SK-N-MC (cell line): Measurements from ENCODE around the gene TSR1.
A peak's percentile ranks its signal among the peaks of the same experiment; 100 is the strongest.

Experiments used
- DNase-seq: peaks from one replicate; pipeline ENCODE4 v3.0.0-alpha.2; 2011; ENCODE audit warnings: low read depth, low spot score
- H3K27ac ChIP-seq: fragments of 200-600 bp; sonication (generic); 2 replicates; pipeline ENCODE4 v1.5.1; 2016; ENCODE audit warnings: mixed run types
- H3K36me3 ChIP-seq: fragments of 200-600 bp; sonication (generic); 2 replicates; pipeline ENCODE4 v1.6.1; 2017; ENCODE audit warnings: antibody characterized with exemption, low read length, mixed read lengths; ENCODE audit not compliant: insufficient read depth
- H3K4me3 ChIP-seq: fragments of 200-600 bp; sonication (generic); 2 replicates; pipeline ENCODE4 v1.5.1; 2016
- H3K9ac ChIP-seq: fragments of 200-600 bp; sonication (generic); 2 replicates; pipeline ENCODE4 v1.8.0; 2017; ENCODE audit warnings: mixed run types, mixed read lengths; ENCODE audit not compliant: insufficient read length
- H3K9me3 ChIP-seq: fragments of 200-600 bp; sonication (generic); 2 replicates; pipeline ENCODE4 v1.6.1; 2017; ENCODE audit warnings: low read depth, mild to moderate bottlenecking, antibody characterized with exemption, low read length, moderate library complexity, mixed read lengths
- EZH2 ChIP-seq: fragments of 200-600 bp; sonication (generic); IDR thresholded peaks from one replicate; pipeline ENCODE4 v1.6.1; 2017; ENCODE audit warnings: antibody characterized with exemption
- FOXP2 ChIP-seq: optimal IDR thresholded peaks from 2 replicates; pipeline ENCODE3; 2011; ENCODE audit warnings: mild to moderate bottlenecking, moderate library complexity; ENCODE audit not compliant: insufficient read depth; ENCODE audit errors: extremely low read length, control extremely low read depth
- POLR2AphosphoS5 ChIP-seq: IDR thresholded peaks from 2 replicates; pipeline ENCODE4 v1.6.1; 2012; ENCODE audit warnings: mild to moderate bottlenecking, low read depth, low read length, borderline replicate concordance

Gene TSR1

GRCh38 chr17:2336215-2336851, at the start of gene TSR1:
TSR1 (minus strand) TSS chr17:2336457; CDS start chr17:2336427, 30 bp downstream.
- H3K9ac ChIP-seq: peak within 1 kb of the TSS; percentile 98
- peak; percentile 94 for TF ChIP-seq POLR2AphosphoS5
- TF ChIP-seq FOXP2: no peak
- peak within 1 kb of the TSS; percentile 86 for H3K27ac ChIP-seq
- H3K4me3 ChIP-seq: peak within 1 kb of the TSS; percentile 97
- peaks cover 47% of the 10 kb centered on the region for H3K36me3 ChIP-seq
- H3K9me3 ChIP-seq: no peaks in the 10 kb centered on the region
- DNase-seq: peak; percentile 30

DNA sequence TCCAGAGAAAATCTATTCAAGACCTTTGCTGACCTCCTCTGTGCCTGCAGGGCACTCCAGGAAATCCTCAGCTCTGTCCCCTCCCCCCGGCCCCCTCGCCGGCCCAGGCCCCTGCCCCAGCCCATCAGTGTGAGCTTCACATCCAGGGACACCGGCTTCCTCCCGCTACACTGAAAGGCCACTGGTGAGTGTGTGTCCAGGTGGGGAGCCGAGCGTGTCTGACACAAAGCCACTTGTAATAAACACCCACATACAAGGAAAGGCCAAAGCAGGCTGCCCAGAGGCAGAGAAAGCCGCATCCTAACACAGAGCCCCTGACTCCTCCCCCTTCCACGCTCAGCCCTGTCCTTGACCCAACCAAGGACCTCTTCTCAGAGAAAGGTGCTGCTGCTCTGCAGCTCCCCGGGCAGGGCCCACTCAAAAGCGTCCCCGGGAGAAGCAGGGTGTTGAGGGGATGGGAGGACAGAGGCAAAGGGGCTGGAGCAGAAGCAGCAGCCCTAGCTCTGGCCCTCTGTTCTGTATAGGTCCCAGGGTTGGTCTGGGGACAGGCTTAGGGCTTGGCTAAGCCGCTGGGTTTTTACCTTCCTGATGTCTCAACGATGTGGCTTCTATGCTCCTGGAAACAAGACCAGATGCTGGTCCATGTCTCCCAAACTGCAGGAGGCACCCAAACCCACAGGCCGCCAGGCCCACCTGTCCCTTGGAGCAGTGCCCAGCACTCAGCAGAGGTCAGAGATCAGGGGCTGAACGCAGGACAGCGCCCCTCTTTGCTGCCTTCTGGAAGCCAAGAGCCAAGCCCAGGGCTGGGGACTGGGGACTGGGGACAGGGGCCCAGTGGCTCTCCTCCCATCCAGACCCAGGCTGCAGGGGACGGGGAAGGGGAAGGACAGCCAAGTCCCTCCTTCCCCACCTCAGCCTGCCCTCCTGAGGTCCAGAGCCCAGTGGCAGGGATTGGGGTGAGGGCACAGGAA, 49.3 kb upstream of the TSR1 start:
- no peak overlapping the region for H3K9ac ChIP-seq

GRCh38 chr17:2384439-2385127, 48.3 kb upstream of the TSR1 start:
- H3K9ac ChIP-seq: no peak overlapping the region
- H3K27ac ChIP-seq: no peak overlapping the region

More for the DNA sequence above, 49.3 kb upstream of the TSR1 start:
- no peak for TF ChIP-seq POLR2AphosphoS5
- TF ChIP-seq FOXP2: no peak
- no peaks in the 10 kb centered on the region for H3K36me3 ChIP-seq
- H3K9me3 ChIP-seq: no peaks in the 10 kb centered on the region
- H3K4me3 ChIP-seq: no peak overlapping the region
- H3K27ac ChIP-seq: no peak overlapping the region
- no peak for DNase-seq

DNA sequence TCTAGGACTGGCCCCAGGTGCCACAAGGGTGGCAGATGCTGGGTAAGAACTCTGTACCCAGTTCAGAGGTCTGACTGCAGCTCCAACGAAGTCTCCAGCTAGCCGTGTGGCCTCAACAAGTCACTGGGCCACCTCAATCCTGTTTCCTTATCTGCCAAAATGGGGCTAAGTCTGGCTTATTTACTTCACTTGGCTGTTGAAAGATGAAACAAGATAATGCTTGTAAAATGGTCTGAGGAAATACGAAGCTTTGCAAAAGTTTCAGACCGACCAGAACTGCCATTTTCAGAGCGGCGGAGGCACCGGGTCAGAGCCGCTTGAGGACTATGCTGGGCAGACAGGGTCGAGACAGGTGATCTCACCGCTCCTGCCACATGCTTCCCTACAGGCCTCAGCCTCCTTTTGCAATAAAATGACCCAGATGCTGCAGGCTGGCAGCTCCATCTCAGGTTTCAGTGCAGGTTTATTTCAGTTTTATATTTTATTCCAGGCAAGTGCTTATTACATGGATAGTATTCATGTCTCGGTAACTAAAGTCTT, 47.4 kb upstream of the TSR1 start:
- Histone ChIP-seq H3K27ac (peak overlapping the region; percentile 25; the same call in 1 of the 2 replicates), H3K9me3 (no peaks in the 10 kb centered on the region), H3K9ac (no peak overlapping the region), H3K4me3 (no peak overlapping the region), H3K36me3 (no peaks in the 10 kb centered on the region)
- TF ChIP-seq FOXP2 (no peak), POLR2AphosphoS5 (no peak)
- no peak for DNase-seq

More at GRCh38 chr17:2384439-2385127, 48.3 kb upstream of the TSR1 start:
- Histone ChIP-seq H3K36me3 (no peaks in the 10 kb centered on the region), H3K9me3 (no peaks in the 10 kb centered on the region), H3K4me3 (no peak overlapping the region)
- DNase-seq: no peak
- TF ChIP-seq POLR2AphosphoS5 (no peak), EZH2 (no peak)

- Histone ChIP-seq H3K27ac (no peak overlapping the region), H3K36me3 (peaks cover under 1% of the 10 kb centered on the region; the same call in 1 of the 2 replicates), H3K9me3 (no peaks in the 10 kb centered on the region), H3K9ac (no peak overlapping the region), H3K4me3 (no peak overlapping the region)
- TF ChIP-seq EZH2 (no peak), FOXP2 (no peak), POLR2AphosphoS5 (no peak)
- DNase-seq: no peak
Observed at GRCh38 chr17:2380950-2381649, 44.8 kb upstream of the TSR1 start.

DNA sequence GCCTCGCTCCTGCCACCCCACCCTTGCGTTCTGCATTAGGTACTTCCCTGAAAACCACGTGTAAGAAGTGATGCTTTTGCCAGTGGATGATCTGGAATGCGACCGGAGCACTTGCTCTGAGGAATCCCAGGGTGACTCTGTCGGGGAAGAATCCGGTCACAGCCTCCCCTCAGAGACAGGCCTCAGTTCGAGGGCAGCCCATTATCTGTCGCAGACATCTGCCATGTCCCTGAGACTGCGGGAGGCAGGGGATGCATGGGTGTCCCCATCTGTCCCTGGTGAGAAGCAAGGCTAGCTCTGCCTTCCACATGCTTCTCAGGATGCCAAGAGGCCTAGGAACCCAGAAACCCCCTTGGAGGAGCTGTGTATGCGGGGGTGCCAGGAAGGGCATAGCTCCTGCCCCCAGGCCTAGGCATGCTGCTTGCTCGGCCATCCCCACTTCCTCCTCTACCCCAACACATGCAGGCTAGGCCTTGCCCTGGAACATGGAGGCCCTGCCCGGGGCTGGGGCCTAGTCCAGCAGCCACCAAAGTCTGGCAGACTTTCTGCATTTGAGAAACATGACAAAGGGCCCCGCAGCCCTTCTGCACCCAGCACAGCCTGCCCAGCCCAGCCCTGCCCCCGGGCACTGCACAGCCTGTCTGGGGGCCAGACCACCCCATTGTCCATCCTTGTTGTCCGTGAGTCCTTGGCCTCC, 44.1 kb upstream of the TSR1 start:
- no peak for DNase-seq
- Histone ChIP-seq H3K4me3 (no peak overlapping the region), H3K27ac (no peak overlapping the region), H3K36me3 (peaks cover 3% of the 10 kb centered on the region; the same call in 1 of the 2 replicates), H3K9ac (no peak overlapping the region), H3K9me3 (no peaks in the 10 kb centered on the region)
- TF ChIP-seq FOXP2: no peak
- TF ChIP-seq POLR2AphosphoS5: no peak
- no peak for TF ChIP-seq EZH2
